ENCODE measurements around the gene TMEM45A. TPM values are rescaled to one million over a fixed set of nuclear protein-coding genes. Genes with fewer than 3 reads are reported as not detected.

Gene TMEM45A
- total RNA-seq, 1 experiment from 2014 or later: 10.1 TPM

- Histone ChIP-seq H3K14ac (ENCODE audit: insufficient read depth, low read length) (no peak overlapping the region), H2BK15ac (ENCODE audit: low read depth, low read length) (no peak overlapping the region), H3K9me3 (ENCODE audit: control insufficient read depth, low read depth, low read length) (no peaks in the 10 kb centered on the region), H4K20me1 (ENCODE audit: control insufficient read depth, insufficient read depth, insufficient read length) (no peaks in the 10 kb centered on the region), H3K79me2 (ENCODE audit: insufficient read depth, low read length) (no peaks in the 10 kb centered on the region), H3K27me3 (ENCODE audit: insufficient read depth, low read length) (no peaks in the 10 kb centered on the region), H2BK120ac (ENCODE audit: low read depth, low read length, poor library complexity, severe bottlenecking) (no peak overlapping the region), H3K23ac (ENCODE audit: insufficient read length, low read depth, low read length) (no peak overlapping the region), H3K27ac (ENCODE audit: insufficient read length, low read depth, low read length) (no peak overlapping the region), H4K91ac (ENCODE audit: insufficient read length, low read depth, low read length) (no peak overlapping the region), H4K5ac (ENCODE audit: insufficient read length, low read depth, low read length) (no peak overlapping the region), H3K9ac (ENCODE audit: extremely low read depth, insufficient read length, low read length) (no peak overlapping the region), H4K8ac (replicated peaks; ENCODE audit: insufficient read length, low read depth, low read length) (no peak overlapping the region), H3K23me2 (ENCODE audit: insufficient read length, low read depth, low read length, poor library complexity, severe bottlenecking) (no peaks in the 10 kb centered on the region), H2BK12ac (ENCODE audit: insufficient read length, low read depth, low read length) (no peak overlapping the region), H2BK5ac (ENCODE audit: insufficient read length, low read length) (no peak overlapping the region), H3K18ac (ENCODE audit: insufficient read length, low read depth, low read length) (no peak overlapping the region), H3K4me2 (ENCODE audit: insufficient read depth, insufficient read length, low read length) (no peak overlapping the region), H3K4ac (ENCODE audit: low read depth, low read length) (no peak overlapping the region), H3K79me1 (ENCODE audit: insufficient read depth, low read depth, low read length, poor library complexity, severe bottlenecking) (no peaks in the 10 kb centered on the region), H2AK5ac (ENCODE audit: insufficient read length, low read length) (no peak overlapping the region), H3T11ph (ENCODE audit: low read length) (no peak overlapping the region), H3K56ac (ENCODE audit: insufficient read length, low read depth, low read length) (no peak overlapping the region), H2BK20ac (ENCODE audit: low read depth, low read length, poor library complexity, severe bottlenecking) (no peak overlapping the region), H2AFZ (ENCODE audit: low read length) (no peak overlapping the region), H3K4me1 (ENCODE audit: insufficient read depth, low read length) (no peaks in the 10 kb centered on the region)
- Mint-ChIP-seq H3K9me3 (peaks cover 17 to 18% of the 10 kb centered on the region in 2 experiments), H3K4me1 (peaks cover 3 to 6% of the 10 kb centered on the region in 2 experiments; a peak in 2 of 4 replicates), H3K27ac (no peak overlapping the region), H3K36me3 (ENCODE audit: insufficient read depth in 1 of 3, low read depth in 3 of 3) (peaks cover 0 to 4% (median 3%) of the 10 kb centered on the region in 3 experiments; a peak in 5 of 7 replicates), H3K27me3 (ENCODE audit: low read depth) (no peaks in the 10 kb centered on the region; the same call in 1 of the 2 replicates), H3K4me3 (no peak overlapping the region)
- DNase-seq: peak; percentile 40
- no peak for TF ChIP-seq CTCF (conservative IDR thresholded peaks at IDR 0.05)
- WGBS (ENCODE audit: extremely low coverage, insufficient read length, low lambda C conversion rate): no CpG with 5 or more reads among the region's 5 CpGs
These were observed 12.3 kb upstream of the TMEM45A start for GRCh38 chr3:100480081-100480480.
